Measurements from ENCODE around the gene POU3F1. TPM values are rescaled to one million over a fixed set of nuclear protein-coding genes. Genes with fewer than 3 reads are reported as not detected.

POU3F1 gene
- total RNA-seq, 1 experiment from 2014 or later, result 5.8 TPM

DNA sequence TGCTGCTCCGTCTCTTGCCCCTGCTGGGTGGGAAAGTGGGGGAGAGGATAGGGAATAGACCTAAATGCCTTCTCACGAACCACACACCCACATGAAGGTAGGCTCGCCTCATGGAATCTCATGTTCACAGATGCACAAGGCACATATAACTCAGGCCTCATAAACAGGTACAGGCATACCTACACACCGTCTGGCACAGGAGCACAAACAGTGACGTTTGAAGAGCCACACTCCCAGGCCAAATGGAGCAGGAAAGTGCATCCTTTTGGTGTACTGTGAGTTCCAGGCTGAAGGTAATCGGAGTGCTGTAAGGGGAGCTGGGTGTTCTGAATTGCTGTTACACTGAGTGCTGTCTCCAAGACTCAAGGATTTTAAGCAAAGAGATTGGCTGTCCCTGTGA, 20.9 kb downstream of the POU3F1 start:
- no peak overlapping the region for H3K9ac ChIP-seq (ENCODE audit: extremely low read depth, insufficient read length, low read length)
- H3K4ac ChIP-seq (ENCODE audit: low read depth, low read length), result no peak overlapping the region
- H3T11ph ChIP-seq (ENCODE audit: low read length), result no peak overlapping the region
- H3K27me3 ChIP-seq (ENCODE audit: insufficient read depth, low read length), result no peaks in the 10 kb centered on the region
- H4K91ac ChIP-seq (ENCODE audit: insufficient read length, low read depth, low read length), result no peak overlapping the region
- no peaks in the 10 kb centered on the region for H3K9me3 Mint-ChIP-seq
- no CpG with 5 or more reads among the region's 6 CpGs for WGBS (ENCODE audit: extremely low coverage, insufficient read length, low lambda C conversion rate)
- no peak overlapping the region for H3K56ac ChIP-seq (ENCODE audit: insufficient read length, low read depth, low read length)
- peaks cover 2% of the 10 kb centered on the region; the same call in 1 of the 2 replicates for H3K4me1 ChIP-seq (ENCODE audit: insufficient read depth, low read length)
- no peak overlapping the region for H2AK5ac ChIP-seq (ENCODE audit: insufficient read length, low read length)
- TF ChIP-seq, protein P1, sequence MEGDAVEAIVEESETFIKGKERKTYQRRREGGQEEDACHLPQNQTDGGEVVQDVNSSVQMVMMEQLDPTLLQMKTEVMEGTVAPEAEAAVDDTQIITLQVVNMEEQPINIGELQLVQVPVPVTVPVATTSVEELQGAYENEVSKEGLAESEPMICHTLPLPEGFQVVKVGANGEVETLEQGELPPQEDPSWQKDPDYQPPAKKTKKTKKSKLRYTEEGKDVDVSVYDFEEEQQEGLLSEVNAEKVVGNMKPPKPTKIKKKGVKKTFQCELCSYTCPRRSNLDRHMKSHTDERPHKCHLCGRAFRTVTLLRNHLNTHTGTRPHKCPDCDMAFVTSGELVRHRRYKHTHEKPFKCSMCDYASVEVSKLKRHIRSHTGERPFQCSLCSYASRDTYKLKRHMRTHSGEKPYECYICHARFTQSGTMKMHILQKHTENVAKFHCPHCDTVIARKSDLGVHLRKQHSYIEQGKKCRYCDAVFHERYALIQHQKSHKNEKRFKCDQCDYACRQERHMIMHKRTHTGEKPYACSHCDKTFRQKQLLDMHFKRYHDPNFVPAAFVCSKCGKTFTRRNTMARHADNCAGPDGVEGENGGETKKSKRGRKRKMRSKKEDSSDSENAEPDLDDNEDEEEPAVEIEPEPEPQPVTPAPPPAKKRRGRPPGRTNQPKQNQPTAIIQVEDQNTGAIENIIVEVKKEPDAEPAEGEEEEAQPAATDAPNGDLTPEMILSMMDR (conservative IDR thresholded peaks at IDR 0.05), result no peak
- H3K27ac Mint-ChIP-seq, result peak overlapping the region in 1 of 3 experiments; percentile 69; a peak in 3 of 7 replicates
- H3K9me3 ChIP-seq (ENCODE audit: control insufficient read depth, low read depth, low read length), result no peaks in the 10 kb centered on the region
- no peak overlapping the region for H4K5ac ChIP-seq (ENCODE audit: insufficient read length, low read depth, low read length)
- H3K27ac ChIP-seq (ENCODE audit: insufficient read length, low read depth, low read length), result no peak overlapping the region
- H3K14ac ChIP-seq (ENCODE audit: insufficient read depth, low read length), result no peak overlapping the region
- H2BK120ac ChIP-seq (ENCODE audit: low read depth, low read length, poor library complexity, severe bottlenecking), result no peak overlapping the region
- no peak overlapping the region for H2BK12ac ChIP-seq (ENCODE audit: insufficient read length, low read depth, low read length)
- H3K23me2 ChIP-seq (ENCODE audit: insufficient read length, low read depth, low read length, poor library complexity, severe bottlenecking), result no peaks in the 10 kb centered on the region
- no peak overlapping the region for H2AFZ ChIP-seq (ENCODE audit: low read length)
- no peak overlapping the region for H3K23ac ChIP-seq (ENCODE audit: insufficient read length, low read depth, low read length)
- no peaks in the 10 kb centered on the region for H4K20me1 ChIP-seq (ENCODE audit: control insufficient read depth, insufficient read depth, insufficient read length)
- H3K27me3 Mint-ChIP-seq (ENCODE audit: low read depth), result no peaks in the 10 kb centered on the region
- H3K36me3 Mint-ChIP-seq (ENCODE audit: insufficient read depth in 1 of 3, low read depth in 3 of 3), result peaks cover 19 to 57% (median 43%) of the 10 kb centered on the region in 3 experiments; a peak in 6 of 7 replicates
- no peak overlapping the region for H4K8ac ChIP-seq (replicated peaks; ENCODE audit: insufficient read length, low read depth, low read length)
- H3K4me3 Mint-ChIP-seq, result no peak overlapping the region
- H2BK20ac ChIP-seq (ENCODE audit: low read depth, low read length, poor library complexity, severe bottlenecking), result no peak overlapping the region
- H2BK5ac ChIP-seq (ENCODE audit: insufficient read length, low read length), result no peak overlapping the region
- no peaks in the 10 kb centered on the region for H3K79me2 ChIP-seq (ENCODE audit: insufficient read depth, low read length)
- H3K79me1 ChIP-seq (ENCODE audit: insufficient read depth, low read depth, low read length, poor library complexity, severe bottlenecking), result no peaks in the 10 kb centered on the region
- H3K4me1 Mint-ChIP-seq, result peaks cover 35 to 45% of the 10 kb centered on the region in 2 experiments
- no peak overlapping the region for H2BK15ac ChIP-seq (ENCODE audit: low read depth, low read length)
- DNase-seq, result no peak
- no peak overlapping the region for H3K4me2 ChIP-seq (ENCODE audit: insufficient read depth, insufficient read length, low read length)
- no peak overlapping the region for H3K18ac ChIP-seq (ENCODE audit: insufficient read length, low read depth, low read length)

All from H9 (cell line).